GM10847 (cell line): ENCODE data around the gene CCDC197.

Source experiments
- POLR2A ChIP-seq: IDR thresholded peaks from 2 replicates; pipeline ENCODE4 v1.6.1; 2011; ENCODE audit not compliant: insufficient read length; ENCODE audit errors: extremely low read depth

The CCDC197 gene

GRCh38 chr14:93982230-93983007 lies 14.7 kb upstream of the CCDC197 start:
- TF ChIP-seq POLR2A = no peak

GRCh38 chr14:93984070-93984469 lies 13.0 kb upstream of the CCDC197 start:
- no peak for TF ChIP-seq POLR2A

GRCh38 chr14:93984987-93985410 lies 12.1 kb upstream of the CCDC197 start:
- no peak for TF ChIP-seq POLR2A

- no peak for TF ChIP-seq POLR2A
Observed at GRCh38 chr14:93986955-93987354, 10.1 kb upstream of the CCDC197 start.

GRCh38 chr14:93987376-93987775 lies 9.7 kb upstream of the CCDC197 start:
- no peak for TF ChIP-seq POLR2A

GRCh38 chr14:93987815-93988476 lies 9.2 kb upstream of the CCDC197 start:
- TF ChIP-seq POLR2A = no peak

- TF ChIP-seq POLR2A = no peak
Observed at GRCh38 chr14:93989939-93990338, 7.2 kb upstream of the CCDC197 start.

- no peak for TF ChIP-seq POLR2A
Observed at GRCh38 chr14:93991212-93991611, 5.9 kb upstream of the CCDC197 start.

GRCh38 chr14:93991649-93992048 lies 5.5 kb upstream of the CCDC197 start:
- no peak for TF ChIP-seq POLR2A

- no peak for TF ChIP-seq POLR2A
Observed at GRCh38 chr14:93993382-93993781, 3.7 kb upstream of the CCDC197 start.

GRCh38 chr14:93994919-93995682 lies 2.0 kb upstream of the CCDC197 start:
- TF ChIP-seq POLR2A = no peak

GRCh38 chr14:93996130-93996695 lies 888 bp upstream of the CCDC197 start:
- TF ChIP-seq POLR2A = no peak

- TF ChIP-seq POLR2A = no peak
Observed at GRCh38 chr14:93997916-93998870, 1.1 kb downstream of the CCDC197 start.

GRCh38 chr14:93998871-93999403 lies 1.8 kb downstream of the CCDC197 start:
- TF ChIP-seq POLR2A = no peak

GRCh38 chr14:93999573-93999972 lies 2.5 kb downstream of the CCDC197 start:
- TF ChIP-seq POLR2A = no peak

GRCh38 chr14:94000267-94000666 lies 3.2 kb downstream of the CCDC197 start:
- no peak for TF ChIP-seq POLR2A
